Panc1 (cell line): ENCODE results near the gene SDK2. TPM values are rescaled to one million over a fixed set of nuclear protein-coding genes. Genes with fewer than 3 reads are reported as not detected.

Experiments
- ATAC-seq: fragments of 200-7000 bp; cut with Tn5 transposase; 2 replicates; pipeline ENCODE4 v1.9.1; 2020; ENCODE audit warnings: mild to moderate bottlenecking, moderate library complexity
- BruUV-seq: library from RNA; stranded (reverse); fragments of 400-500 nt; replicated peaks from 2 replicates; lab custom pipeline; 2021; lab: Mats Ljungman, UMichigan
- CTCF ChIA-PET: fragments of 300-600 bp; sonication (Branson Sonifier 250); formaldehyde crosslinking; loops from one replicate; lab custom pipeline; 2022; ENCODE audit warnings: antibody characterized with exemption; lab: Charles Lee
- POLR2A ChIA-PET: fragments of 300-600 bp; sonication (Branson Sonifier 250); formaldehyde crosslinking; loops from one replicate; lab custom pipeline; 2022; ENCODE audit warnings: antibody characterized with exemption; lab: Charles Lee
- DNase-seq: peaks from one replicate; pipeline ENCODE4 v3.0.0-alpha.2; 2010; ENCODE audit warnings: low read depth, low spot score
- H3K27ac ChIP-seq: 2 replicates; pipeline ENCODE4 v1.5.1; 2011; ENCODE audit warnings: mild to moderate bottlenecking, low read length, inconsistent platforms
- H3K27me3 ChIP-seq: fragments of 200-500 bp; sonication (Bioruptor generic); 2 replicates; pipeline ENCODE4 v1.6.0; 2014; ENCODE audit warnings: low read length, inconsistent platforms; ENCODE audit not compliant: control insufficient read depth, insufficient read depth
- H3K36me3 ChIP-seq: fragments of 200-500 bp; sonication (Bioruptor generic); 2 replicates; pipeline ENCODE4 v1.5.1; 2014; ENCODE audit warnings: inconsistent platforms, mild to moderate bottlenecking, low read length, moderate library complexity; ENCODE audit not compliant: control insufficient read depth, insufficient read depth
- H3K4me1 ChIP-seq: 2 replicates; pipeline ENCODE4 v1.5.1; 2011; ENCODE audit warnings: inconsistent platforms, mild to moderate bottlenecking, low read length, moderate library complexity; ENCODE audit not compliant: control insufficient read depth, insufficient read depth
- H3K4me3 ChIP-seq, 2 experiments: 2 replicates each; pipeline ENCODE4 v1.5.1; 2011 to 2012; ENCODE audit warnings: low read depth in 2 of 2, low read length in 2 of 2, mild to moderate bottlenecking in 2 of 2, inconsistent platforms in 1 of 2, moderate library complexity in 1 of 2
- H3K9me3 ChIP-seq: fragments of 200-500 bp; sonication (Bioruptor generic); 2 replicates; pipeline ENCODE4 v1.5.1; 2014; ENCODE audit warnings: low read depth, mild to moderate bottlenecking, inconsistent platforms, low read length, moderate library complexity; ENCODE audit not compliant: control insufficient read depth, insufficient read depth
- CTCF ChIP-seq: fragments of 450-650 bp; IDR thresholded peaks from 2 replicates; pipeline ENCODE4 v1.5.1; 2017; ENCODE audit warnings: mild to moderate bottlenecking
- POLR2AphosphoS5 ChIP-seq: IDR thresholded peaks from 2 replicates; pipeline ENCODE4 v1.6.1; 2012; ENCODE audit warnings: mild to moderate bottlenecking, low read depth, low read length, moderate library complexity
- REST ChIP-seq, 2 experiments: IDR thresholded peaks; 2 replicates each; pipeline ENCODE4 v1.6.1; 2011 to 2012; ENCODE audit warnings: low read depth in 2 of 2, control low read depth in 1 of 2, low read length in 1 of 2, mild to moderate bottlenecking in 1 of 2, moderate library complexity in 1 of 2; ENCODE audit not compliant: insufficient read depth in 1 of 2
- SIN3A ChIP-seq: IDR thresholded peaks from 2 replicates; pipeline ENCODE4 v1.6.1; 2012; ENCODE audit warnings: low read depth, mild to moderate bottlenecking, low read length, moderate library complexity, borderline replicate concordance; ENCODE audit not compliant: insufficient read depth
- TCF7L2 ChIP-seq: IDR thresholded peaks from 2 replicates; pipeline ENCODE4 v1.6.1; 2011; ENCODE audit warnings: mild to moderate bottlenecking, low read depth, low read length, inconsistent platforms
- in situ Hi-C: cut with HindIII; loops from 2 replicates; pipeline ENCODE4 v1.10.0; 2016; ENCODE audit warnings: low sequenced_read_pairs, low pct_unique_long_range_greater_than_20kb
- intact Hi-C: fragments of 100-400 bp; cut with micrococcal nuclease; formaldehyde crosslinking; loops from one replicate; pipeline ENCODE4 v1.10.0; 2022; ENCODE audit not compliant: unreplicated experiment
- total RNA-seq: library from RNA; stranded (reverse); gene quantifications from one replicate; pipeline ENCODE4 v1.2.1, GENCODE V29; 2021; ENCODE audit not compliant: unreplicated experiment

Gene SDK2
- total RNA-seq, 1 experiment from 2014 or later = 0.41 TPM

- H3K9me3 ChIP-seq = no peaks in the 10 kb centered on the region
- no peaks in the 10 kb centered on the region for H3K36me3 ChIP-seq
- BruUV-seq = no TSS peak
- no peak overlapping the region for H3K27ac ChIP-seq
- CTCF ChIA-PET = no interaction called here
- ATAC-seq (no peak), DNase-seq (no peak)
- POLR2A ChIA-PET = no interaction called here
- no peak for TF ChIP-seq SIN3A
- no peak for TF ChIP-seq POLR2AphosphoS5
- TF ChIP-seq CTCF = no peak
- TF ChIP-seq REST (IDR thresholded peaks at IDR 0.05; ENCODE audit: insufficient read depth in 1 of 2, low read depth in 2 of 2, low read length in 1 of 2) = no peak
- no peak for TF ChIP-seq TCF7L2
- peaks cover 11% of the 10 kb centered on the region; the same call in 1 of the 2 replicates for H3K27me3 ChIP-seq
- intact Hi-C loops (no loop called here), in situ Hi-C loops (no loop called here)
- no peak overlapping the region for H3K4me3 ChIP-seq
- no peaks in the 10 kb centered on the region for H3K4me1 ChIP-seq
Measured at GRCh38 chr17:73551759-73552158, 92.5 kb downstream of the SDK2 start.

- ATAC-seq = no peak
- TF ChIP-seq POLR2AphosphoS5 = no peak
- no peak for TF ChIP-seq REST (IDR thresholded peaks at IDR 0.05; ENCODE audit: insufficient read depth in 1 of 2, low read depth in 2 of 2, low read length in 1 of 2)
- no peak for TF ChIP-seq TCF7L2
- TF ChIP-seq CTCF = no peak
- TF ChIP-seq SIN3A = no peak
- Histone ChIP-seq H3K27ac (no peak overlapping the region), H3K27me3 (peaks cover 6% of the 10 kb centered on the region; the same call in 1 of the 2 replicates), H3K9me3 (no peaks in the 10 kb centered on the region), H3K4me3 (no peak overlapping the region), H3K4me1 (no peaks in the 10 kb centered on the region), H3K36me3 (no peaks in the 10 kb centered on the region)
- ChIA-PET CTCF (no interaction called here), POLR2A (no interaction called here)
- in situ Hi-C loops = no loop called here
- intact Hi-C loops = no loop called here
- BruUV-seq = no TSS peak
- DNase-seq = no peak
Measured at GRCh38 chr17:73551144-73551543, 93.1 kb downstream of the SDK2 start.
